GM12801 (cell line): ENCODE data around the gene NR2F1-AS1.

ENCODE experiments used
- TF ChIP-seq, protein P1 (sequence below): IDR thresholded peaks from one replicate; pipeline ENCODE4 v1.5.1; 2011; ENCODE audit warnings: control low read depth; ENCODE audit not compliant: insufficient read length; ENCODE audit errors: extremely low read depth

The NR2F1-AS1 gene

DNA sequence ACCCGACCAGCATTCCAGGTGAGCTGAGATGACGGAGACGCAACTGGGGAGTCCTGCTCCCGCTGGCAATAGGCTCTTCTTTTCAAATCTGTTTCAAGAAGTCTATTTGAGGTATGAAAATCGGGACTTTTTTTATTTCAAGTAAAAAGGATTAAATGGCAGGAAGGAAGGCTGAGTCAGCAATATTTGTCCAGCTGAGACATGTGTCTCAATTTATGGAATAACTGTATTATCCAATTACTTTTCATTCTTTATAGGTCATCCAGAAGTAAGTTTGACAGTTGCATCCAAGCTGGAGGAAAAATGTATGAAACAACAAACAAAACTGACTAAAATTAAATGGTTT, 221.1 kb downstream of the NR2F1-AS1 start:
- TF ChIP-seq, protein P1, sequence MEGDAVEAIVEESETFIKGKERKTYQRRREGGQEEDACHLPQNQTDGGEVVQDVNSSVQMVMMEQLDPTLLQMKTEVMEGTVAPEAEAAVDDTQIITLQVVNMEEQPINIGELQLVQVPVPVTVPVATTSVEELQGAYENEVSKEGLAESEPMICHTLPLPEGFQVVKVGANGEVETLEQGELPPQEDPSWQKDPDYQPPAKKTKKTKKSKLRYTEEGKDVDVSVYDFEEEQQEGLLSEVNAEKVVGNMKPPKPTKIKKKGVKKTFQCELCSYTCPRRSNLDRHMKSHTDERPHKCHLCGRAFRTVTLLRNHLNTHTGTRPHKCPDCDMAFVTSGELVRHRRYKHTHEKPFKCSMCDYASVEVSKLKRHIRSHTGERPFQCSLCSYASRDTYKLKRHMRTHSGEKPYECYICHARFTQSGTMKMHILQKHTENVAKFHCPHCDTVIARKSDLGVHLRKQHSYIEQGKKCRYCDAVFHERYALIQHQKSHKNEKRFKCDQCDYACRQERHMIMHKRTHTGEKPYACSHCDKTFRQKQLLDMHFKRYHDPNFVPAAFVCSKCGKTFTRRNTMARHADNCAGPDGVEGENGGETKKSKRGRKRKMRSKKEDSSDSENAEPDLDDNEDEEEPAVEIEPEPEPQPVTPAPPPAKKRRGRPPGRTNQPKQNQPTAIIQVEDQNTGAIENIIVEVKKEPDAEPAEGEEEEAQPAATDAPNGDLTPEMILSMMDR: no peak
